ENCODE measurements around the gene HNRNPUL1. TPM values are rescaled to one million over a fixed set of nuclear protein-coding genes. Genes with fewer than 3 reads are reported as not detected.
A peak's percentile ranks its signal among the peaks of the same experiment; 100 is the strongest.

HNRNPUL1 gene
- total and polyA plus RNA-seq, 12 donors: 55.5 to 151 (median 106) TPM

- WGBS, 2 donors: 61 to 70% methylated on average over 5 of the region's 5 CpGs
Observed at GRCh38 chr19:41334793-41335192, 70.6 kb downstream of the HNRNPUL1 start.

GRCh38 chr19:41335467-41335866 is 71.3 kb downstream of the HNRNPUL1 start:
- Histone ChIP-seq H3K4me3 (no peak overlapping the region), H3K36me3 (peaks cover 0 to 96% (median 6%) of the 10 kb centered on the region in 9 donors), H3K4me1 (peaks cover 0 to 41% (median 11%) of the 10 kb centered on the region in 9 donors), H3K9me3 (no peaks in the 10 kb centered on the region), H3K27me3 (no peaks in the 10 kb centered on the region), H3K27ac (peak overlapping the region in 5 of 10 donors; percentile 30 to 79 (median 64))
- DNase-seq: no peak
- no peak for TF ChIP-seq CTCF (IDR thresholded peaks at IDR 0.05)
- no peak for ATAC-seq
- intact Hi-C loops (cut with DNase I): no loop called here
- WGBS, 2 donors: 95 to 97% methylated on average over 10 of the region's 10 CpGs

More at GRCh38 chr19:41334793-41335192, 70.6 kb downstream of the HNRNPUL1 start:
- no peak for TF ChIP-seq CTCF (IDR thresholded peaks at IDR 0.05)
- no peak for DNase-seq
- peak in 7 of 8 donors; percentile 28 to 66 (median 48) for ATAC-seq
- Histone ChIP-seq H3K4me1 (peaks cover 0 to 48% (median 11%) of the 10 kb centered on the region in 9 donors), H3K36me3 (peaks cover 0 to 96% (median 5%) of the 10 kb centered on the region in 9 donors), H3K9me3 (no peaks in the 10 kb centered on the region), H3K27me3 (no peaks in the 10 kb centered on the region), H3K4me3 (peak overlapping the region in 1 of 10 donors; percentile 14), H3K27ac (peak overlapping the region in 6 of 10 donors; percentile 30 to 79 (median 65))
- intact Hi-C loops (cut with DNase I): no loop called here

GRCh38 chr19:41339936-41340335 is 75.8 kb downstream of the HNRNPUL1 start:
- Histone ChIP-seq H3K27ac (no peak overlapping the region), H3K27me3 (no peaks in the 10 kb centered on the region), H3K4me3 (no peak overlapping the region), H3K4me1 (peaks cover 0 to 43% (median 8%) of the 10 kb centered on the region in 9 donors), H3K36me3 (peaks cover 0 to 98% (median 25%) of the 10 kb centered on the region in 9 donors), H3K9me3 (no peaks in the 10 kb centered on the region)
- ATAC-seq (no peak), DNase-seq (no peak)
- 96 to 97% methylated on average over 5 of the region's 5 CpGs for WGBS, 2 donors
- intact Hi-C loops (cut with DNase I): no loop called here
- no peak for TF ChIP-seq CTCF (IDR thresholded peaks at IDR 0.05)

GRCh38 chr19:41341669-41342490 is 77.7 kb downstream of the HNRNPUL1 start:
- H3K27me3 ChIP-seq: no peaks in the 10 kb centered on the region
- H3K27ac ChIP-seq: peak overlapping the region in 1 of 10 donors; percentile 53
- intact Hi-C loops (cut with DNase I): no loop called here
- TF ChIP-seq CTCF (IDR thresholded peaks at IDR 0.05): no peak
- H3K36me3 ChIP-seq: peaks cover 0 to 98% (median 20%) of the 10 kb centered on the region in 9 donors
- ATAC-seq (peak in 7 of 8 donors; percentile 22 to 50 (median 44)), DNase-seq (no peak)
- peak overlapping the region in 1 of 10 donors; percentile 7 for H3K4me3 ChIP-seq
- no peaks in the 10 kb centered on the region for H3K9me3 ChIP-seq
- 90 to 93% methylated on average over 20 of the region's 20 CpGs for WGBS, 2 donors
- H3K4me1 ChIP-seq: peaks cover 0 to 29% (median 0%) of the 10 kb centered on the region in 9 donors

Data from heart right ventricle (tissue), 16 donors.